Measurements from ENCODE around the gene DNAJC27. TPM values are rescaled to one million over a fixed set of nuclear protein-coding genes. Genes with fewer than 3 reads are reported as not detected.

DNAJC27 gene
- total RNA-seq, 1 donor from 2014 or later = 6.1 TPM

DNA sequence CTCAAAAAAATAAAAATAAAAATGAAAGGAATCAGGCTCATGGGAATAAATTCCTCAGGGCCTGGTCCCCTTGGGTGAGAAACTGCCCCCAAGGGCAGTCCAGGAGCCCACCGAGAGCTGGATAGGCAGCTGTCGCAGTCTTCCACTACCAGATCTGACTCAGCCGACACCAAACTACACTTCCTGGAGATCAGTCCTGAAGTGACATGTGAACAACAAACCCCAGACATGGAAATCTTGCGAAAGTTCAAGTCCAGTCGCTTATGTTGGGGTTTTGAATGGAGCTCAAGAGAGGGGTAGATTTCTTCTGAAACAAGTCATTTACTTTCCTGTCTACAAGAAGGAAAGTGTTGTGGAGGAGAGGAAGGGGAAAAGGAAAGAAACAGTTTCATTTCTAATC, 64.6 kb downstream of the DNAJC27 start:
- DNase-seq (ENCODE audit: low spot score) = no peak

- no peak for DNase-seq (ENCODE audit: low spot score)
Observed at GRCh38 chr2:24906466-24906865, 65.3 kb downstream of the DNAJC27 start.

DNA sequence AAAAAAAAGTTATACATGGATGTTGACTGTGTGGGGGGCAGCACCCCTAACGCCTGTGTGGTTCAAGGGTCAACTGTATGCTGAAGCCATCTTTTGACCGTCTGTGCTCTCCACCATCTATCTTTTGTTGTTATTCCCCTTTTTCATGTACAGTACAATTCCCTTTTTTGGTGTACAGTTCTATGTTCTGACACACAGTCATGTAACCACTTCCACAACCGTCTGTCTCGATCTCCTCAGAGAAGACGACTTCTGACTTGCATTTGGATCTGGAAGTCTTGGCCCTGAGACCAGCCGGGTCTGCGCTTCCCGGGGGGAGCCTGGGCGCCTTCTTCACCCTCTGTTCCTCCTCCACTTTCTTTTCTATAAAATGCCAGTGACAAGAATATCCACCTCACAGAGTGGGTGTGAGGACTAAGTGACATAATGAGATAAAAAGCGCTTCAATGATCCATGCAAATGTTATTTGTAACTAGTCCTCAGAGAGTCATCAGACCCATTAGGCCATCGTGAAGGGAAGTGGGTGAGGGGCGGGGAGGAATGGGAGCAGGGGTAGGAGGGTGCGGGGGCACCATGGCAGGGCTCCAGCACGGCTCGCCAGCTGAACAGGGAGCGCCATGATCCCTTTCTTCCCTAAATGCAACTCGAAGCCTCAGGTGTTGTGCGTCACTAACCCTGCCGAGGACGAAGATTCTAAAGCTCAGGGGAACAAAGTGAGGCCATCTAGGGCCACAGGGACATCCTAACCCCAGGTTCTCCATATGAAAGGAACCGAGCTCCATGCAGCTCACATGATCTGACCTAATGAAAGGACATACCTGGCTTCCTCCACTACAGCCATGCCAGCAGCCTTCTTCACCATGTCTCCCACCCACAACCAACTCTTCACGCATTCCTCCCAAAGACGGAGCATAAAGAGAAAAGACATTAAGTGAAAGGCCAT, 68.3 kb downstream of the DNAJC27 start:
- DNase-seq (ENCODE audit: low spot score) = no peak

GRCh38 chr2:24899361-24899910, 72.3 kb downstream of the DNAJC27 start:
- no peak for DNase-seq (ENCODE audit: low spot score)

DNA sequence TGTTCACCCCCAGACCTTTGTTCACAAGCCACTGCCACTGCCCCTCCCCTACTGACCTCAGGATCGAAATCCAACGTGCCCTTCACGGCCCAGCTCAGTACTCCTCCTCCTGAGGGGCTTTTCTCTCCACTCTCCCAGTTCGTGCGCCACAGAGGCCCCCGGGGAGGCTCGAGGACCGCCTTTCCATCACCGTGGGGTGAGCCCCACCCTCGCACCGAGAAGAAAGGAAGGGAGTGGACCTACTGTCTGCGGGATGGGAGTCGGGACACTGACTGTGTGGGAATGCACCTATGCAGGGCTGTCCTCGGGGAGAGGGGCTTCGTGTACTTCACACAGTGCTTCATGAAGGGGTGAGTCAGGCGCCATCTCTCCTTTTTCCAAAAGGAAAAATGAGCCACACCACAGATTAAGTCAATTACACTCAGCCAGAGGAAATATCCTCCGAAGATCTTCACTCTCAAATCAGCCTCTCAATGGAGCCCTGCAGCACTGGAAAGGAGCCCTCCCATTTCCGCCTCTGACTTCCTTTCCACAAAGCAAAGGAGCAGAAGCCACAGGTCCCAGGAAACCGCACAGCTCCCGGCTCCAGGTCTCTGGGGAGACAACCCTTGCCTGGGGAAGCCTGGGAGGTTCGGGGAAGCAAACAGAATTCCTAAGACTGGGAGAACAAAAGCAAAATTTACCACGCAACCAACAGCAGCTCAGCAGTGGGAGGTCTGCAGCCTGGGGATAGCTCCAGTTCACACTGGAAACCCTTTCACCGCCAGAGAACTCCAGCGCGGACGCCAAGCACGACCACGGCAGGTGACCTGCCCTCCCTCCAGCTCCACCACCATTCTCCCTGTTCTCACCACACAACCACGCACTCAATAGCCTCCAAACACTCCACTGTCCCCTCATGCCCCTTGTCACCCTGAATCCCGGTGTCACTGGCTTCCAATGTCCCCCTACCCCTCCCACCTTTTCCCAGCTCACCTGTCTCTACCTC, 73.3 kb downstream of the DNAJC27 start:
- no peak for DNase-seq (ENCODE audit: low spot score)

GRCh38 chr2:24894750-24895149, 77.0 kb downstream of the DNAJC27 start:
- DNase-seq (ENCODE audit: low spot score) = no peak

DNA sequence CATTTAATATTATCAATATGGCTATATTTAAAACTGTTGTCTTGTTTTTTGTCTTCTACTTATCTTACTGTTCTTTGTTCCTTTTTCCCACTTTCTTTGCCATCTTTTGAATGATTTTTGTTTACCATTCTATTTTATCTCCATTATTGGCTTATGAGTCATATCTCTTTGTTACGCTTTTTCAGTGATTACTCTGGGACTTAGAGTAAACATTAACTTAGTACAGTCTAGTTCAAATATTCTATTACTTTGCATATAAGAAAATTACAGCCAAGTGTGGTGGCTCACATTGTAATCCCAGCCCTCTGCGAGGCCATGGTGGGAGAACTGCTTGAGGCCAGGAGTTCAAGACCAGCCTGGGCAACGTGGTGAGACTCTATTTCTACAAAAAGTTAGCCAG, 77.8 kb downstream of the DNAJC27 start:
- no peak for DNase-seq (ENCODE audit: low spot score)

Other genes starting within 250 kb of the DNAJC27 start
- 20.5 TPM for gene PTRHD1, start 178.6 kb downstream of the DNAJC27 start, total RNA-seq
- 3.7 TPM for gene CENPO, start 178.5 kb downstream of the DNAJC27 start, total RNA-seq
- gene ADCY3, start 51.7 kb downstream of the DNAJC27 start, total RNA-seq = 30.1 TPM
- 1.8 TPM for gene EFR3B, start 70.1 kb upstream of the DNAJC27 start, total RNA-seq
- 6.8 TPM for gene POMC, start 196.6 kb upstream of the DNAJC27 start, total RNA-seq